Smooth muscle cell of the brain vasculature (primary cell): ENCODE data around the gene NCKAP5.

Source experiments
- DNase-seq: peaks from one replicate; pipeline ENCODE4 v3.0.0-alpha.2; 2012; ENCODE audit warnings: low read depth, low spot score

Gene NCKAP5

DNA sequence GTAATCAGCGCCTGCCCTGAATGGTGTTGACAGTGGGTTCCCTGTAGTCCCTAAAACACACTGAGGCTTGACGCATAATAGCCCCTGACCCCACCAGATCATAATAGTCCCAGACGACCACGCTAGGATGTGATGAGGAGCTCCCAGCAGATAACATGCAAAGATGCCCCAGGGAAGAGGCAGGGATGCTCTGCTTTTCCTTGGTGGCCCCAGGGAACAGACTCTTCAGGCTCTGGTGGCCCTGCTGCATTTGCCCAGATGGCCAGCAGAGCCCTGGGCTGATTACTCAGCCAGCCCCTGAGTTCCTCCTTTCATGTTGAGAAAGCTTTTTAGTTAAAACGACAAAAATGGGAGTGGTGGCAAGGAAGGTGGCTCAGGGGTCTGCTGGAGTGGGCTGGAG is 5.9 kb upstream of the NCKAP5 start:
- DNase-seq: no peak

DNA sequence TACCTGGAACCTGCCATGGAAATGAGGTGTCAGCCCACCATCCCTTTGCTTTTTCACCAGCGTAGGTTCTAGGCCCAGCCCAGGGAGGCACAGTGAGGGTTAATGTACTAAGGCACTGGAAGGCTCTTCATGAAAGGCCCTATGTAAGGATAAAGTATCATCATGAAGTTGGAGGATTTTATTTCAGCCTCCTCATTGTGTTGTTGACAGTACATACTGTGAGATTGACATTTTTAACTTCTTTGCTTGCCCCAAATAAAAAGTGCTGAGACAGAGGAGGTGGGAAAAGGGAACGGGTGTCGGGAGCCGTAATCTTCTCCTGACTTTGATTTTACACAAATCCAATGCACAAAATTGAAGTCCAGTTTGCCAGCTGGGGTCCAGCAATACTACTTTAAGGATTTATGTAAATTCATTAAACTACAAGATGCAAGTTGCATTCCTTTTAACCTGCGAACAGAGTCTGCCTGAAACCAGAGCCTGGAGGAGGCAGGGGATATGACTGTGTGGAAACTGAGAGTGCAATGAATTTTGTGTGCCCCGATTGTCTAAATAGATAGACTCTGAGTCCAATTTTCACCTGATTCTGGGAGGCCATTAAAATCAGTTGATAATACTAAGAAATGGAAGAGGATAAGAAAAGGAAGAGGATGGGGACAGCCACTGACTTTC is 5.4 kb upstream of the NCKAP5 start:
- DNase-seq: no peak

DNA sequence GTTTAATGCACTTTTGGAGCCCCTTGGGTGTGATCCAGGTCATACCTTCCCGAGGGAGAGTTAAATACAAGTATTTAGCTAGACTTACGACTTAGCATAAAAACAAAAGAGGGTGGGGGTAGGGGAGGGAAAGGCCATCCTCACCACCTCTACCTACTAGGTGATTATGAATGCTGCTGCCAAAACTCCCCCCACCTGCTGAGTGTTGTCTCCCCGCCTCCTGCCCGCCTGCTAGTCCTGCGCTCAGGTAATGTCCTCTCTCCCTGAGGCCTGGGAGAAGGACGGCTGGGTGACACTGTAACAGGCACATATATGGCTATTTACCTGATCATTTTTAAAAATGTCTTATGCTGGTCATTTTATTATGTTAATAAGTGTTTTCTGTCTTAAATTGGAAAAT is 3.0 kb upstream of the NCKAP5 start:
- no peak for DNase-seq

DNA sequence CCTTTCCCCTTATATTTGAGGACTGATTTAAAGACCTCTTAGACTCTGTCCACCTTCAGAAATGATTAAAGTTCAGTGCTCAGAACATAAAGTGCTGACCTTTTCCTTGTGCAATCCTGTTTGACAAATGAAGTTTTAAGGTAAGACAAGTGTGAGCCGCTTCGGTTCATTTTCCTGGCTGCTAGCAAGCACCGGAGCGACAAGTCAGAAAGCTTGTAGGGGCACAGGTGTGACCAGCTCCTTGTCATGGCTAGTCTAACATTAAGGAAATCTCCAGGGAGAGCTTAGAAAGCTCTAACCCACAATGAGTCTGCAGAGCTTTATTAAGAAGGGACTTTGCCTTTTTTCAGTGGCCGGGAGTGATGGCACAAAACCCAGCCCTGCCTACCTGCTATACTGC is 2.3 kb upstream of the NCKAP5 start:
- no peak for DNase-seq

DNA sequence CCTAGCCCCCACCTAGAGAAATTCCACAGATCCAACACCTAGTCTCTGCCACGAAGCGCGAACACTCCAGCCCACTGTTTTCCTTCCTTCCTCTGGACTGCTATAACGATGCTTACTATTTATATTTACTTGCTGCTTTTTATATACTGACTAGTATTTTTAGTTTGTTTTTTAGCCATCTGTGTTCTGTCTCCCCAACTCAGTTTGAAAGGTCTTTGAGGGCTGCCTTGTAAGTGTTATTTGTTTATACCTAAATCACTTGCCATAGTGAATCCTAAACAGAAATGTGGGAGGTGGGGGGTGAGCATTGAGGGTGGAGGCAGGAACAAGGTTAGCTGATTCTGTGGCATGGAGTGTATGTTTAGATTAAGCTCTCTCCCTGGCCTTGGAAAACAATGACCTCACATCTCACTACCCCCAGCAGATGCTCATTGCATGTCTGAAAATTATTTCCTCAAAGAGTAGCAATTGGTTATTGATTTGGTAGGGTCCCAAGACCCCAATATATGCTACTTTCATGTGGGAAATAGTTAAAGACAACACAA is 1.1 kb upstream of the NCKAP5 start:
- no peak for DNase-seq

DNA sequence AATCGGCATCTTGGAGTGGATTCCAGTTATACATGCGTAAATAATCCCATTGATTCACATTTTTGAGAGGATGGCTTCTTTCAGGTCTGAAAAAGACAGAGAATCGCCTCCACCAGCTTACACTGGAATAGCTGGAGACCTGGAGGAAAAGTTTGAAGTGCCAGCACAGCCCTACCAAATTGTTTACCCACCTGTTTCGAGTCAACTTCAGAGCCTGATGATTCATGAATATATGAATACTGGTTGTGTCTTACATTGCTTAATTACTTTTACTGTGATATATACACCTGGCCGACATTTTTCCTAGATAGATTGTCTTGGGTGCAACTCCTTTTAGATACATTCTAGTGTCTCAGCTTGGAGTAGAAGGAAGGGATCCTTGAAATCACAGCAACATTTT is 335 bp upstream of the NCKAP5 start:
- no peak for DNase-seq

DNA sequence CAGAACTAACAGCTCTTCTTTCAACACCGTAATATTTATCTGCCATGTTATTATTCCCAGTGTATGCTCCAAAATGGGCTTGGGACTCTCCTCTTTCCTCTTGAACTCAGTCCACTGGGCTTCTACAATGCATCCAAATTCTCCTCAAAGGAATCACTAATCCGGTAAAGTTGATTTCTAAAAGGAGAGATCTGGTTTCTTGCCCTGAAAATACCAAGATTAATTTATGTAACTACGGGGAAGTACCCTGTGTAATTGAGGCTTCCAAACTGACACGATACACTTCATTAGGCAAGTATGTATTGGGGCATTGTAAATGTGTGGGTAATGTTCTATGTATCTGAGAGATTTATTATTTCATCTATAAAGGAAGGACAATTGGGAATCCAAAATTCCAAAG is 5.7 kb downstream of the NCKAP5 start:
- DNase-seq: no peak

DNA sequence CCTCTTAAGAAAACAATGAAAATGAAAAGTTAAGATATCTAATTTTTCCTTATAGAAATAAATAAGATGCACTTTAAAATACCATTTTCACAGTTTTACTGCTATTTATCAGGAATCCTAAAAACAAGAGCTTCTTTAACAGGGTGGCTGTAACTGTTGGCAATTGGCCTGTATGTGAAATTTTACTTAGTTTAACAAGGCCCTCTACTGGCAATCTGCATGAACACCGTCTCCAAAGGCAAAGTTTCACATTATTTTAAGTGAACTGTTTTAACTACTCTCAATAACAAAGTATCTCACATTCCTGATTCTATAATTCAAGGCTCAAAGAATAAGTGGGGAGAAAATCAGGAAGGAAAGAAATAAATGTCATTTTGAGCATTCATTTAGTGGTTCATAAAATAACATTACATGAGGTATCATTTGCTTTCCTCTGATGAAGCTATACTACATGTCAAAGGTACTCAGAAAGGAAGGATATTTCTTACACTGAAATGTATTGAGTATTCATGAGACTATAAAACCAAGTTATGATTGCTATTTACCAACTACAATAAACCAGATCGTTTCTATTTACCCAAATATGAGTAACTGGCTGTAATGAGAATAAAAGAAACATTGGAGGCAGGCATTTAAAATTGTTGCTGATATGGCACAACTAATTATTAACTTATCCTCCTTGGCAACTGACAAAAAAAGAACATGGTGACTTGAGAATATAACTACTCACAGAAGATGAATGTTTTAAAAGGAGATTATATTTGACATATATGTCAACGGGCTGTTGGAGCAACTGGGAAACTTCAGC is 7.0 kb downstream of the NCKAP5 start:
- DNase-seq: no peak

DNA sequence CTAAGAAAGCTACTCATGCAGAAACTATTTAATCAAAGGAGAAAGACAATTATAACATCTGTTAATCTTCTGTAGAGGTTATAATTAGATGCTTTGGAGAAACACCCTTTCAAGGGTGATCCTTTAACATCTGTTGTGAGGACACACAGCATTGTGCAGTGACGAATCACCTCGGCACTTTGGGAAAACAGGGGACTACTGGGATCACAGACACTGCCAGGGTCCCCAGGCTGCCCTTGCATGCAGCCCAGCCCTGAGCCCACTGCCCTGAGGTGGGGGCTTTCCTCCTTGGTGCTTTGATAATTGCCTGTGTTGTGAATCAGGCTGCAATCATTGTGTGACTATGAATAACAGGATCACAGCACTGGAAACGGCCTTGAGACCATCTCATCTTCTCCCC is 10.6 kb downstream of the NCKAP5 start:
- no peak for DNase-seq

DNA sequence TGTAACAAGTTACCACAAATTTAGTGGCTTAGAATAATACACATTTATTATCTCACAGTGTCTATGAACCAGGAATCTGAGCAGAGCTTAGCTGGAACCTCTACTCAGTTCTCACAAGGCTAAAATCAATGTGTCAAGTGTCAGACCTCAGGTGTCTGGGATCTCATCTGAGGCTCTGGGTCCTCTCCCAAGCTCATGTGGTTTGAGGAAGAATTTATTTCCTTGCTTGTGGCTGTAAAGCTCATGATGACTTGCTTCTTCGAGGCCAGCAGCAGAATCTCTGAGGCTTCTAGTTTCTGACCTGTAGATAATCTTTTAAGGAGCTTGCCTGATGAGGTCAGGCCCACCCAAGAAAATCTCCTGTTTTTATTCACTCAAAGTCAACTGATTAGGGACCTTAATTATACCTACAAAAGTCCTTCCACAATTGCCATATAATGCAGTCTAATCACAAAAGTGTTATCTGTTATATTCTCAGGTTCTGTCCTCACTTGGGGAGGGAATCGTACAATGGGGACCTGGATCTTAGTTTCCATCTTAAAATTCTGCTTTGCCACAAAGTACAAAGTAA is 14.3 kb downstream of the NCKAP5 start:
- no peak for DNase-seq

DNA sequence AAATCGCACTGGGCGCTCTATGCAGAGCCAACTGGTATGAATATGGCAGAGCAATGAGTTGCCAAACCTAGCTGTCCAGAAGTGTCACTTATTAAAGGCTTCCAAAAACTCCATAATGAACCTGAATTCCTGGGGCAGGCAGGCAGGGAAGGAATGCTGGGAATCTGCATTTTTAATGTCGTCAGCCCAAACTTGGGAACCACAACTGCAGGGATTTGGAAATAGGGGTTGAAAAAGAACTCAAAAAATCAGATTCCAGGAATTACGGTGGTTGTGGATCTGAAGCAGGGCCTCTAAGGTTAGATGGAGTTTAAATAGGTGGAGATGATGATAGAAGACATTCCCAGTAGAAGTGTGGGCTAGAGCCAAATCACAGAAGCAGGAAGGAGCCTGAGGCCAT is 15.0 kb downstream of the NCKAP5 start:
- DNase-seq: no peak

DNA sequence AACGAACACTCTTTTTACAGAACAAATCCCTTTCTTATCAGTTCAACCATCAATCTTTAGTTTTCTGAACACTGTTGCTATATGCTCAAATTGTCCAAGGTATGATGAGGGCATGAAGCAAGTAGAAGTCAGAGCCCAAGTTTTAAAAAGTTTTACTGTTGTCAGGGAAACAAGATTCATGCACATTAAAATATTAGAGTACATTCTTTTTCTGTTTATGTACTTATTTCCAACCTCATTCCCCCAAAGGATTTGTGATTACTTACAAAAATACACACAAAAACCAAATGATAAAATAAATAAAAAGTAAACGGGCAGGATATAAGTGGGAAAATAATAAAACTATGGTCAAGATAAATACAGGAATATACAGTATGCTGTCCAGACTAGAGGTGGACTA is 15.4 kb downstream of the NCKAP5 start:
- no peak for DNase-seq

DNA sequence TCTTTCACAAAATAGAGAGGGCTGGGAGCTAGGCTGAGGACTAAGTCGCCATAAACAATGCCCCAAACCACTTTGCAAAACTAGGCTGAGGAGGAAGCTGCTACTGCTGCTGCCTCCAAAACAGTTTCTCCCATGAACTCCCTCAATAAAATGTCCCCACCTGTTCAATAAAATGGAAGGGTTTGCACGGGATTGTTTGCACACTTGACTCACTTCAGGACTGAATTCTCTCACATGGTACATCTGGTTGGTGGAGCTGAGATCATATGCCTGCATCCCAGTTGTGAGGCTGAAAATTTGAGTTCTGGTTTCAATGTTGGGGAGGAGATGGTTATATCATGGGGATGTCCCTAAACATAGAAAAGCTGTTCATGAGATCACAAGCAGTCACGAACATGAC is 26.5 kb downstream of the NCKAP5 start:
- DNase-seq: no peak

DNA sequence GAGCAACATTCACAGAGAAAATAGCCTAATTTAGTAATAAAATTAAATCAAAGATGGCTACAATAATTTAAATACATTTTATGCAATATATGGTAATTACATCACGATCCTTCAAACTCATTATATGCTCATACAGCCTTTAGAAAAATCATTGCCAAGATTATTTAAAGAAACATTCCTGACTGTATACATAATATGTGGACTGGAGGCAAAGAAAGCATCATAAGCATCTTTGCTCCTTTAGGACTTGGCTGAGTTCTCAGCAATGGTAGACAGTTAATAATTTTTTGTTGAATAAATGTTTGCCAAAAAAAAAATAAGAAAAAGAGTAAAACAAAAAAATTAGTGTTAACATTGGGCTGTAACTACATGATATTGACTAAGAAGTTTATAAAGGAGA is 26.9 kb downstream of the NCKAP5 start:
- no peak for DNase-seq

DNA sequence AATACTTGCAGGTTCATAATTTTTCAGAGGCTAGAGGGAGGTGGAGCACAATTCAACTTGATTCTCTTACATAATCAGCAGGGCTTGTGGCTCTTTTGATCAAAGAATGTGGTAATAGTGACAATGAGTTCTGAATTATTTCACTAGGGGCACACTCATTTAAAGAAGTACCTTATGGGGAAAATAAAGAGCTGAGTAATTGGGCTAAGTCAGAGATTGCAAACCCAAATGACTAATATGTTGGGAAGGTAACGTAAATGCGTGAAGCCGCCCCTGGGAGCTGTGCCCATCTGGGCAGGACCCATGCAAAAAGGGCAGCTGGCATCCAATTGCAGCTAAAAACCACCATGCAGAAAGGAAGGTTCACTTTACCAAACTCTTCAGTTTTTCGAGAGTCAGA is 35.3 kb downstream of the NCKAP5 start:
- no peak for DNase-seq

DNA sequence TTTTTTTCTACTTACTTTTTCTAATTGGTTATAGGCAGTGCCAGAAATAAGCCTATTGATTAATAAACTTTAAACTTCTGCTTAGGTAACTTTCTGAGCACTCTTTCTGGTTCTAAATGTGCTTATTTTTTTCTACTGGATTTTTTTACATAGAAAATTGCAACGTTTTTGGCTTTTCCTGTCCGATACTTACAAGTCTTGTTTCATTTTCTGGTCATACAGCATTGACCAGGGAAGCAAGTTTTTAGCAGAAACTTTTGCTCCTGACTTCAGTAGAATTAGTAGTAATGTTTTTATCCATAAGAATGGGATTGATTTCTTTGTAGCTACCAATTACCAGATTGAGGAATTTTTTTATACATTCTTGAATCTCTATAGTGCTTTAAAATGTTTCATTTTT is 36.9 kb downstream of the NCKAP5 start:
- DNase-seq: no peak

DNA sequence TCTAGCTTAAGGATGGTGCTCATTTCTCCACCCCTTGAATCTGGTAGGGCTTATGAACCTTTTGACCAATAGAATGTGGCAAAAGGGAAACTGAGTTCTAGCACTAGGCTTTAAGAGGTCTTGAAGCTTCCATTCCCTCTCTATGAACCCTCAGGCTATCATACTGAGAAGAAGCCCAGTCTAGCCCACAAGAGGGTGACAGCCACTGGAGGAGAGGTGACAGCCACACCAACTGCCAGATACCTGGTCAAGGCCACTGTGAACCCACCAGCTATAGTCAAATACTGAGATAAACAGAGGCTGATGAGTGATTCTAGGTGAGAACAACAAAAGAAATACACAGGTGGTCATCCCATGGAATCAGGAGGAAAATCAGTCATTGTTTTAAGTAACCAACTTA is 37.6 kb downstream of the NCKAP5 start:
- DNase-seq: no peak

DNA sequence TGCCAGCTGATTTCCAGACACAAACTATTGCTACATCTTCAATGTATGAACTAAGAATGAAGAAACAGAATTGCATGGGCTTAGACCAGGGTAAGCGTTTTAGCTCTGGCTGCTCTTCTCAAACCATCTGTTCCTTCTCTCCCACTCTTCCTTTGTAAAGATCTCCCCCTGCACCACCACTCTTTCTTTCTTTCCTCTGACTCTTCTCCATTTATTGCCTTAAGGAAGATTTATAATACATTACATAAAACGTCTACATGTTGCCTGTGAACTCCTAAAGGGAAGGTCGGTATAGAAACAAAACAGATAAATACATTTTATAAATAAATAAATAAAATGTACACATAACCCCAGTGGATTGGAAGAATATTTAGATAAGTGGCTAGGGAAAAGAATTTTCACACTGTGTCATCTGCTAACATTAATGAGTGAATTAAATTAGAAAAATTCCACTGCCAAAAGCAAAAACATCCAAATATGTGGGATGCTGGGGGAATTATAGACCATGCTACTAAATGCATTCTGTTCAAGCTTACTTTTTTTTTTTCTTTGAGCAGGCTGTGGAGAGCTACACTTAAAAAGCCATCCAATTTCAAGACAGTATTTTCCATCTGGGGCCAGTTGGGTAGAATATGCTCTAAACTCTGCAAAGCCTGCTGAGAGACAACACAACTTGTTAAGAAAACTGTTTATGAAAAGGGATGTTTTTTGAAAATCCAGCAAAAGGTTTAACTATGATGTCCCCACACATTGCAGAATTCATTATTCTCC is 41.5 kb downstream of the NCKAP5 start:
- DNase-seq: no peak

DNA sequence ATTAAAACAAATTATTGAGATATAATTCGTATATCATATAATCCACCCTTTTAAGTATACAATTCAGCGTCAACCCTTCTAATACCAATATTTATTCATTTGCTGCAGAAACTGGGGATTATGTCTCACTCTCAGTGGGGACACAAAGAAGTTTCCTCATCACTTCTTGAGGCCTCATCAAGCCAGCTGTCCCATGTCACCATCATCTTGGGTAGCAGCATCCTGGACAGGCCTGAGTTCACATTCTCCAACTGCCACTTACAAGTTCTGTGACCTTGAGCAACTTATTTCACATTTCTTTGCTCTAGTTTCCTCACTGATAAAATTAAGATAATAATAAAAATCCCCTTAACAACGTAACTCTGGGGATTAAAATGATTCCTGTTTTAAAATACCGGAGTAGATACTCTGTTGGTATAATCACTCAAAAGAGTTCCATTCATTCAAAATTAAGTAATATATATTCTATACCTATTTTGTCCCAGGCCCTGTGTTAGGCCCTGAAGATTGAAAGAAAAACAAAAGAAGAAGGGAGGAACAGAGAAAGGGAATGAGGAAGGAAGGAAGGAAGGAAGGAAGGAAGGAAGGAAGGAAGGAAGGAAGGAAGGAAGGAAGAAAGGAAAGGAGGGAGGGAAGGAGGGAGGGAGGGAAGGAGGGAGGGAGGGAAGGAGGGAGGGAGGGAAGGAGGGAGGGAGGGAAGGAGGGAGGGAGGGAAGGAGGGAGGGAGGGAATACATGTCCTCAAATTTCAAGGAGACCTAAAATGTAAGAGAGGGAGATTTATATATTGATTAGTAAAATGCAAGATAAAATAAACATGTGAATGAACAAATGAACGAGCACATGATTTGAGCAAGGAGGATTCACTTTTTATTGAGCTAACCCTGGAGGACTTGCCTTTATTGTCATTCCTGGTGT is 42.4 kb downstream of the NCKAP5 start:
- DNase-seq: no peak

DNA sequence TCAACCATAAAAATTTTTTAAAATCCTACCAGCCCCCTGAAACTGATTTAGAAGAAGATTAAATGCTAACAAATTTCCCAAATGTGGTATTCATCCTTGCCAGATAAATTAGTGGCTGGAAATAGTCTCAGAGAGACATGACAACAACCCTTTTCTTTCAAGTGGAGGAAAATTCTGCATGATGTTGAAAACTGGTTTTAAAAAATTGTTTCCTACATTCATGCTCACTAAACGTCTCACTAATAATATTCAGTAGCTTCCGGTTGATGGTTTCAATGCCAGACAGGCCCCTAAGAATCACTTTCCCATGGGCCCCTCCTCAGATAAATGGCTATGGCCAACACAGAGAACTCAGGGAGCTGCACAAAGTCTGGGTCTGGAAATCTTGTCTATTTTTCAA is 43.2 kb downstream of the NCKAP5 start:
- no peak for DNase-seq

DNA sequence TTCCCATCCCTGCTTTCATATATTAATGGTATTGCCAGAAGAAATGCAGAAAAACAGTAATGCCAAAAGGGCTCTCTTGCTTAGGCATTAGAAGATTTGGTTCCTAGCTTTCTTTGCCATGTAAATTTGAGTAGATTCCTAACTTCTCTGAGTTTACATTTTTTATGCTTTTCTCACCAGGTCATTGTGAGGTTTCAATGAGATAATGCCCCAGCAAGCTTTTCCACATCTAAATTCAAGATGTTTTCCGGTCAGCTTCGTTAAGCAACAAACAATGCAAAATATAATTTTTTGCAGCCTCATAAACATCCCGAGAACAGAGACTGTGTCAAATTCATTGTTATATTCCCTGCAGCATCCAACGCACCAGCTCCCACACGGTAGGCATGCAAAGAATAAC is 44.9 kb downstream of the NCKAP5 start:
- no peak for DNase-seq
